Coronary artery (tissue), 2 donors: ENCODE data around the gene SALL3.

Experiments
- DNase-seq: peaks from one replicate; pipeline ENCODE4 v3.0.0-alpha.2; 2017; ENCODE audit warnings: low spot score
- H3K27ac ChIP-seq, 2 donors: fragments of 200-600 bp; sonication (generic); one replicate each; pipeline ENCODE4 v1.5.1; 2016 to 2019
- H3K4me3 ChIP-seq: fragments of 200-600 bp; sonication (generic); 2 replicates; pipeline ENCODE4 v1.5.1; 2016; ENCODE audit warnings: mild to moderate bottlenecking, moderate library complexity
- CTCF ChIP-seq: fragments of 200-600 bp; sonication (generic); IDR thresholded peaks from one replicate; pipeline ENCODE4 v1.5.1; 2019; ENCODE audit warnings: antibody characterized with exemption

SALL3 gene

DNA sequence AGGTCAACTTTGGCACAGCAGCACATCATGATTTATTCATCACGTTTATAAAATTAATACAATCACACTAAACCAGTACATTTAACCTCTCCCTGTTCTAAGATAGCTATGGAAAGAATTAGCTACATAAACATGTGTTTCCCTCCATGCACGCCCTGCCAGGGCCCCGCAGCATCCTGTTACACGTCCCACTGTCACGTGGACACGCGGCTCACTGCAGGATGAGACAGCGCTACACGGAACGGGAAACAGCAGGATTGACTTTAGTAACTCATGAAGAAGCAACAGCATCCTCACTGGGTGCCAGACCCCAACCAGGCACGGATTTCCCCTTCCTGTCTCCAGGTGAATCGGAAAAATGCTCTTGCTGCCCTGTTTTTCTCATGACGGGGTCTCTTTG, 30.9 kb upstream of the SALL3 start:
- no peak for DNase-seq
- Histone ChIP-seq H3K27ac (no peak overlapping the region), H3K4me3 (no peak overlapping the region)
- no peak for TF ChIP-seq CTCF

GRCh38 chr18:78949216-78949615, 30.4 kb upstream of the SALL3 start:
- Histone ChIP-seq H3K27ac (no peak overlapping the region), H3K4me3 (no peak overlapping the region)
- no peak for TF ChIP-seq CTCF
- no peak for DNase-seq

- Histone ChIP-seq H3K27ac (no peak overlapping the region), H3K4me3 (no peak overlapping the region)
- DNase-seq, result no peak
- no peak for TF ChIP-seq CTCF
Measured at GRCh38 chr18:78950386-78950785, 29.2 kb upstream of the SALL3 start.

DNA sequence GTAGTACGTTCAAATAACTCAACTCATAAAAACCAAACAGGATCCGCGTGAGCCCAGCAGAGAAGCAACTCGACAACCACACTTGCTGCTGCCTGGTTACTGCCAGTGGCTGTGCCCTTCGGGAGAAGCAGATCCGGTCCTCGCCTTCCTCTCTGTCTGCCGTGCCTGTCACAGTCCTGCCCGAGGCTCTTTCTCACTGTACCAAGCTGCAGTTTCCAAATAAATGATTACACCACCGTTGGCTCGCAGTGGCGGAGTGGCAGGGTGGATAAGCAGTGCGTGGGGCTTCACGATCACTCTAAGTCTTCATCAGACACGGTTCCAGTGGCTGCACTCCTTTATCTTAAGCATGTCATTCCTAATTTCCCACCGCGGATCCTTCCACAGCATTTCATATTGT, 26.1 kb upstream of the SALL3 start:
- no peak for TF ChIP-seq CTCF
- H3K27ac ChIP-seq, result no peak overlapping the region
- DNase-seq, result no peak
- H3K4me3 ChIP-seq, result no peak overlapping the region

DNA sequence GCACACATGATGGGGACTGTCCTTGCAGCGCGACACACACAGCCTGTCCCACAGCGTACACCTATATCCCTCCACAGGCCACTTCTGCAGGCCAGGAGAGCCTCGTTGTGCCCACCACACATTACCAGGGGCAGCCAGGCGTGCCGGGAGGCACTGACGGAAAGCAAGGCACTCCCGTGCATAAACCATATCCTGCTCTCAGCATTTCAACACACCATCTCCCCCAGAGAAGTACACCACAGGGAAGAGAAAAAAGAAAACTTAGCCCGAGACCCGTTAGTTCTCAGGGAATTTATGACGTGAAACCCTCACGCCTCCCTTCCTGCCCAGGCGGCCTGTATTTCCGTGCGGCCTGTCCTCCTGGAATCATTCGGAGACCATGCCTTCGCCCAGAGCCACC, 24.6 kb upstream of the SALL3 start:
- DNase-seq, result no peak
- Histone ChIP-seq H3K27ac (no peak overlapping the region), H3K4me3 (no peak overlapping the region)
- TF ChIP-seq CTCF, result no peak

- no peak for TF ChIP-seq CTCF
- Histone ChIP-seq H3K27ac (no peak overlapping the region), H3K4me3 (no peak overlapping the region)
- DNase-seq, result no peak
Measured at GRCh38 chr18:78957140-78957539, 22.5 kb upstream of the SALL3 start.

GRCh38 chr18:78960709-78961108, 18.9 kb upstream of the SALL3 start:
- no peak for TF ChIP-seq CTCF

More at GRCh38 chr18:78960709-78961108, 18.9 kb upstream of the SALL3 start:
- Histone ChIP-seq H3K27ac (no peak overlapping the region), H3K4me3 (no peak overlapping the region)
- DNase-seq, result no peak
